SK-N-SH treated with all-trans-retinoic acid at 6 μM for 48 hours (cell line): Measurements from ENCODE around the gene HS3ST5.

Experiments
- ATAC-seq: fragments of 200-7000 bp; cut with Tn5 transposase; 3 replicates; pipeline ENCODE4 v1.9.1; 2020; ENCODE audit warnings: mild to moderate bottlenecking, moderate library complexity
- ARNTL ChIP-seq: fragments of 450-650 bp; formaldehyde crosslinking; IDR thresholded peaks from 2 replicates; pipeline ENCODE4 v1.5.0; 2020; ENCODE audit warnings: low read depth, mild to moderate bottlenecking, moderate library complexity, borderline replicate concordance
- BACH2 ChIP-seq: fragments of 250-450 bp; sonication (Bioruptor Pico); IDR thresholded peaks from 2 replicates; pipeline ENCODE4 v1.9.0; 2021; ENCODE audit warnings: mild to moderate bottlenecking, borderline replicate concordance
- ESRRG ChIP-seq: fragments of 250-450 bp; sonication (Bioruptor Pico); IDR thresholded peaks from 2 replicates; pipeline ENCODE4 v1.6.1; 2021; ENCODE audit warnings: mild to moderate bottlenecking
- GLIS3 ChIP-seq: fragments of 250-450 bp; sonication (Bioruptor Pico); IDR thresholded peaks from 2 replicates; pipeline ENCODE4 v1.5.0; 2020; ENCODE audit warnings: mild to moderate bottlenecking, moderate library complexity
- ISL1 ChIP-seq: fragments of 250-450 bp; sonication (Bioruptor Pico); IDR thresholded peaks from 2 replicates; pipeline ENCODE4 v2.1.2; 2022; ENCODE audit warnings: mild to moderate bottlenecking, moderate library complexity
- OSR1 ChIP-seq: fragments of 250-450 bp; sonication (Bioruptor Pico); IDR thresholded peaks from 2 replicates; pipeline ENCODE4 v1.8.0; 2022; ENCODE audit warnings: moderate library complexity, mild to moderate bottlenecking, inconsistent platforms
- PPARA ChIP-seq: fragments of 250-450 bp; sonication (Bioruptor Pico); IDR thresholded peaks from 2 replicates; pipeline ENCODE4 v1.5.0; 2020; ENCODE audit warnings: mild to moderate bottlenecking, borderline replicate concordance
- RARB ChIP-seq: fragments of 250-450 bp; sonication (Bioruptor Pico); IDR thresholded peaks from 2 replicates; pipeline ENCODE4 v1.8.0; 2021; ENCODE audit warnings: mild to moderate bottlenecking, moderate library complexity
- SNAI2 ChIP-seq: fragments of 250-450 bp; sonication (Bioruptor Pico); IDR thresholded peaks from 2 replicates; pipeline ENCODE4 v1.5.0; 2020; ENCODE audit warnings: mild to moderate bottlenecking, moderate library complexity
- TCF4 ChIP-seq: fragments of 250-450 bp; sonication (Bioruptor Pico); IDR thresholded peaks from 2 replicates; pipeline ENCODE4 v1.8.0; 2021; ENCODE audit warnings: mild to moderate bottlenecking, moderate library complexity, borderline replicate concordance
- TOX ChIP-seq: fragments of 250-450 bp; sonication (Bioruptor Pico); IDR thresholded peaks from 2 replicates; pipeline ENCODE4 v1.8.0; 2021; ENCODE audit warnings: mild to moderate bottlenecking, moderate library complexity, borderline replicate concordance
- ZC3H10 ChIP-seq: fragments of 250-450 bp; sonication (Bioruptor Pico); IDR thresholded peaks from 2 replicates; pipeline ENCODE4 v1.5.1; 2021; ENCODE audit warnings: mild to moderate bottlenecking, moderate library complexity
- ZFP30 ChIP-seq: fragments of 450-650 bp; formaldehyde crosslinking; IDR thresholded peaks from 2 replicates; pipeline ENCODE4 v1.5.0; 2022; ENCODE audit warnings: mild to moderate bottlenecking, moderate library complexity
- ZNF565 ChIP-seq: fragments of 450-650 bp; formaldehyde crosslinking; conservative IDR thresholded peaks from 2 replicates; pipeline ENCODE4 v1.5.0; 2020; ENCODE audit warnings: low read depth, mild to moderate bottlenecking, moderate library complexity
- ZNF70 ChIP-seq: fragments of 450-650 bp; formaldehyde crosslinking; IDR thresholded peaks from 2 replicates; pipeline ENCODE4 v1.5.0; 2020; ENCODE audit warnings: mild to moderate bottlenecking, moderate library complexity
- TF ChIP-seq, protein P1 (sequence below): fragments of 250-450 bp; sonication (Bioruptor Pico); IDR thresholded peaks from 2 replicates; pipeline ENCODE4 v1.5.0; 2020; ENCODE audit warnings: mild to moderate bottlenecking, moderate library complexity
- TF ChIP-seq, protein P2 (sequence below): fragments of 250-450 bp; sonication (Bioruptor Pico); IDR thresholded peaks from 2 replicates; pipeline ENCODE4 v1.8.0; 2021; ENCODE audit warnings: low read depth, mild to moderate bottlenecking, moderate library complexity, borderline replicate concordance
- TF ChIP-seq, protein P3 (sequence below): fragments of 250-450 bp; sonication (Bioruptor Pico); IDR thresholded peaks from 2 replicates; pipeline ENCODE4 v1.8.0; 2020; ENCODE audit warnings: mild to moderate bottlenecking, moderate library complexity, borderline replicate concordance
- TF ChIP-seq, protein P4 (sequence below): fragments of 250-450 bp; sonication (Bioruptor Pico); IDR thresholded peaks from 2 replicates; pipeline ENCODE4 v1.5.1; 2020; ENCODE audit warnings: low read depth, mild to moderate bottlenecking, moderate library complexity

HS3ST5 gene

DNA sequence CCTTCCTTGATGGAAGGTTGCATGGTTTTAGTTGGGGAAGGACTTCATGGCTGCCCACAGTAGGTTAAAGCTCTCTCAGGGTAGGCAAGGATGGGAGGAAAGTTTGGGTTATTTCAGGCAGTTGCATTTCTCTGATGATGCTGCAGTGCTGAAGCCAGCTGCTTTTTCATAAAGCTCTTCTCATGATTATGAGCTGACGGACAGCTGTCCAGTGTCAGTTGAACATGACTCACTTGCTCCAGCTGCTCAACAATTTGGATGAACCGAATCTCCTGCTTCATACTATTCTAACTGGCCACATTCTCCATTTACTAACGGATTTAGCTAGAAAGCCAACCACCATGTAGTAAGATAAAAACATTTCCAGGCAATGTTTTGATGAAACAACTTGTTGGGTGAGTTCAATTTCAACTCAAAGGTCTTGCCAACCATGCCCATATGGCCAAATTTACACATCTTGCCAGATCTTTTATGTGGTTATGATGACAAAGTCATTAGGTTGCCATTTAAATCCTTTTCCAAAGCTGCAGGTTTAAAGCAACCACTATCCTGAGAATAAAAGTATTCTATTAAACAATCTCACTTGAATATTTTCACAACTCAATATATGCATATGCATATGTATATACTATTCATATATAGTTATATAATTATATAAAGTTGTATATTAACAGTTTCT is 125.9 kb downstream of the HS3ST5 start:
- ATAC-seq = no peak
- TF ChIP-seq ARNTL (CRISPR knock-in tag) = no peak
- TF ChIP-seq TCF4 = no peak
- no peak for TF ChIP-seq OSR1
- TF ChIP-seq, protein P1, sequence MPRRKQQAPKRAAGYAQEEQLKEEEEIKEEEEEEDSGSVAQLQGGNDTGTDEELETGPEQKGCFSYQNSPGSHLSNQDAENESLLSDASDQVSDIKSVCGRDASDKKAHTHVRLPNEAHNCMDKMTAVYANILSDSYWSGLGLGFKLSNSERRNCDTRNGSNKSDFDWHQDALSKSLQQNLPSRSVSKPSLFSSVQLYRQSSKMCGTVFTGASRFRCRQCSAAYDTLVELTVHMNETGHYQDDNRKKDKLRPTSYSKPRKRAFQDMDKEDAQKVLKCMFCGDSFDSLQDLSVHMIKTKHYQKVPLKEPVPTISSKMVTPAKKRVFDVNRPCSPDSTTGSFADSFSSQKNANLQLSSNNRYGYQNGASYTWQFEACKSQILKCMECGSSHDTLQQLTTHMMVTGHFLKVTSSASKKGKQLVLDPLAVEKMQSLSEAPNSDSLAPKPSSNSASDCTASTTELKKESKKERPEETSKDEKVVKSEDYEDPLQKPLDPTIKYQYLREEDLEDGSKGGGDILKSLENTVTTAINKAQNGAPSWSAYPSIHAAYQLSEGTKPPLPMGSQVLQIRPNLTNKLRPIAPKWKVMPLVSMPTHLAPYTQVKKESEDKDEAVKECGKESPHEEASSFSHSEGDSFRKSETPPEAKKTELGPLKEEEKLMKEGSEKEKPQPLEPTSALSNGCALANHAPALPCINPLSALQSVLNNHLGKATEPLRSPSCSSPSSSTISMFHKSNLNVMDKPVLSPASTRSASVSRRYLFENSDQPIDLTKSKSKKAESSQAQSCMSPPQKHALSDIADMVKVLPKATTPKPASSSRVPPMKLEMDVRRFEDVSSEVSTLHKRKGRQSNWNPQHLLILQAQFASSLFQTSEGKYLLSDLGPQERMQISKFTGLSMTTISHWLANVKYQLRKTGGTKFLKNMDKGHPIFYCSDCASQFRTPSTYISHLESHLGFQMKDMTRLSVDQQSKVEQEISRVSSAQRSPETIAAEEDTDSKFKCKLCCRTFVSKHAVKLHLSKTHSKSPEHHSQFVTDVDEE = no peak
- no peak for TF ChIP-seq ZFP30 (CRISPR knock-in tag)
- TF ChIP-seq ISL1 (CRISPR knock-in tag) = no peak
- TF ChIP-seq ZNF70 = no peak
- TF ChIP-seq TOX (CRISPR knock-in tag) = no peak
- no peak for TF ChIP-seq BACH2 (CRISPR knock-in tag)
- TF ChIP-seq, protein P2, sequence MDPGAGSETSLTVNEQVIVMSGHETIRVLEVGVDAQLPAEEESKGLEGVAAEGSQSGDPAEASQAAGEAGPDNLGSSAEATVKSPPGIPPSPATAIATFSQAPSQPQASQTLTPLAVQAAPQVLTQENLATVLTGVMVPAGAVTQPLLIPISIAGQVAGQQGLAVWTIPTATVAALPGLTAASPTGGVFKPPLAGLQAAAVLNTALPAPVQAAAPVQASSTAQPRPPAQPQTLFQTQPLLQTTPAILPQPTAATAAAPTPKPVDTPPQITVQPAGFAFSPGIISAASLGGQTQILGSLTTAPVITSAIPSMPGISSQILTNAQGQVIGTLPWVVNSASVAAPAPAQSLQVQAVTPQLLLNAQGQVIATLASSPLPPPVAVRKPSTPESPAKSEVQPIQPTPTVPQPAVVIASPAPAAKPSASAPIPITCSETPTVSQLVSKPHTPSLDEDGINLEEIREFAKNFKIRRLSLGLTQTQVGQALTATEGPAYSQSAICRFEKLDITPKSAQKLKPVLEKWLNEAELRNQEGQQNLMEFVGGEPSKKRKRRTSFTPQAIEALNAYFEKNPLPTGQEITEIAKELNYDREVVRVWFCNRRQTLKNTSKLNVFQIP (CRISPR knock-in tag) = no peak
- TF ChIP-seq, all 23 proteins: peak for 0

DNA sequence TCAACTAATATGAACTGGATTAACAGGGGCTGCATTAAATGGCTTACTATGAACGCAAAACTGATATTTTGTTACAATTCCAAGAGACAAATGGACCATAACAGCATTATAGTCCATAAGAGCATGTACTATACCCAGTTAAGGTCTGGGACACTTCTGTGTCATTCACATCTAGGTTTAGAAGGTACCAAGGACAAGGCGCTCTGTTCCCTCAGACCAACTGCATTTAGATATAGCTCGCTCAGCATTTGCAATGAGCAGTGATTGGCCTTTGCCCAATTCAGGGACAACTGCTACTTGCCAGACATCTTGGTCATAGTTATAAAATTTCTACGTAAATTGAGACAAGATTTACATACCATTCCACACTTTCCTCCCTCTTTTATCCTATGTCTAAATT is 132.4 kb downstream of the HS3ST5 start:
- ATAC-seq = no peak
- TF ChIP-seq GLIS3 (CRISPR knock-in tag) (no peak), SNAI2 (CRISPR knock-in tag) (no peak), ISL1 (CRISPR knock-in tag) (no peak), ESRRG (CRISPR knock-in tag) (no peak), ARNTL (CRISPR knock-in tag) (no peak)
- TF ChIP-seq, protein P1 = no peak
- TF ChIP-seq, protein P2 (CRISPR knock-in tag) = no peak

DNA sequence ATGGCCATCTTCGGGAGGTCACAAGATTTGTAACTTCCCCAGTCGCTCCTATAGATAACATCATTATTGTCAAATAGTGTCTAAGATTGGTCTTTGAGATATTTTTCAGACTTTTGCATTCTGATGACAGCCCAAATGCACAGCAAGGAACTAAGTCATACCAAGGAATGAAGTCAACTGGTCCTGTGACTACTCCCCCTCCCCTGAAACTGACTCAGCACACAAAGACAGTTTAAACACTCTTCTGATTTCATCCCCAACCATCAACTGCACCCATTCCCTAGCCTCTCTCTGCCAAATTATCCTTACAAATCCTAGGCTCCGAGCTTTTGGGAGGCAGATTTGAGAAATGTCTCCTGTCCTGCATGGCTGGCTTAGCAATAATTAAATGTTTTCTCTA is 139.4 kb downstream of the HS3ST5 start:
- no peak for ATAC-seq
- TF ChIP-seq, protein P3, sequence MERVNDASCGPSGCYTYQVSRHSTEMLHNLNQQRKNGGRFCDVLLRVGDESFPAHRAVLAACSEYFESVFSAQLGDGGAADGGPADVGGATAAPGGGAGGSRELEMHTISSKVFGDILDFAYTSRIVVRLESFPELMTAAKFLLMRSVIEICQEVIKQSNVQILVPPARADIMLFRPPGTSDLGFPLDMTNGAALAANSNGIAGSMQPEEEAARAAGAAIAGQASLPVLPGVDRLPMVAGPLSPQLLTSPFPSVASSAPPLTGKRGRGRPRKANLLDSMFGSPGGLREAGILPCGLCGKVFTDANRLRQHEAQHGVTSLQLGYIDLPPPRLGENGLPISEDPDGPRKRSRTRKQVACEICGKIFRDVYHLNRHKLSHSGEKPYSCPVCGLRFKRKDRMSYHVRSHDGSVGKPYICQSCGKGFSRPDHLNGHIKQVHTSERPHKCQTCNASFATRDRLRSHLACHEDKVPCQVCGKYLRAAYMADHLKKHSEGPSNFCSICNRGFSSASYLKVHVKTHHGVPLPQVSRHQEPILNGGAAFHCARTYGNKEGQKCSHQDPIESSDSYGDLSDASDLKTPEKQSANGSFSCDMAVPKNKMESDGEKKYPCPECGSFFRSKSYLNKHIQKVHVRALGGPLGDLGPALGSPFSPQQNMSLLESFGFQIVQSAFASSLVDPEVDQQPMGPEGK (CRISPR knock-in tag) = no peak
- no peak for TF ChIP-seq ZC3H10 (CRISPR knock-in tag)
- no peak for TF ChIP-seq ZNF565 (CRISPR knock-in tag)
- TF ChIP-seq, protein P1 = no peak
- TF ChIP-seq ISL1 (CRISPR knock-in tag) = no peak
- no peak for TF ChIP-seq BACH2 (CRISPR knock-in tag)
- no peak for TF ChIP-seq TOX (CRISPR knock-in tag)
- no peak for TF ChIP-seq RARB (CRISPR knock-in tag)
- no peak for TF ChIP-seq PPARA
- TF ChIP-seq, protein P4, sequence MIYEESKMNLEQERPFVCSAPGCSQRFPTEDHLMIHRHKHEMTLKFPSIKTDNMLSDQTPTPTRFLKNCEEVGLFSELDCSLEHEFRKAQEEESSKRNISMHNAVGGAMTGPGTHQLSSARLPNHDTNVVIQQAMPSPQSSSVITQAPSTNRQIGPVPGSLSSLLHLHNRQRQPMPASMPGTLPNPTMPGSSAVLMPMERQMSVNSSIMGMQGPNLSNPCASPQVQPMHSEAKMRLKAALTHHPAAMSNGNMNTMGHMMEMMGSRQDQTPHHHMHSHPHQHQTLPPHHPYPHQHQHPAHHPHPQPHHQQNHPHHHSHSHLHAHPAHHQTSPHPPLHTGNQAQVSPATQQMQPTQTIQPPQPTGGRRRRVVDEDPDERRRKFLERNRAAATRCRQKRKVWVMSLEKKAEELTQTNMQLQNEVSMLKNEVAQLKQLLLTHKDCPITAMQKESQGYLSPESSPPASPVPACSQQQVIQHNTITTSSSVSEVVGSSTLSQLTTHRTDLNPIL = no peak
- TF ChIP-seq GLIS3 (CRISPR knock-in tag) = no peak
- TF ChIP-seq TCF4 = no peak
